SK-N-SH (cell line): ENCODE results near the gene MC4R.
A peak's percentile ranks its signal among the peaks of the same experiment; 100 is the strongest.

Source experiments
- CTCF ChIP-seq: fragments of 200-600 bp; sonication (generic); IDR thresholded peaks from 2 replicates; pipeline ENCODE4 v1.6.1; 2017; ENCODE audit warnings: antibody characterized with exemption, mild to moderate bottlenecking, moderate library complexity
- FOXM1 ChIP-seq: IDR thresholded peaks from 2 replicates; pipeline ENCODE4 v1.4.0; 2012; ENCODE audit warnings: low read depth, mild to moderate bottlenecking

- TF ChIP-seq FOXM1 (no peak), CTCF (peak; percentile 55)
Observed at GRCh38 chr18:60413944-60414547, 41.5 kb upstream of the MC4R start.
